HEK293T (cell line): Measurements from ENCODE around the gene CPSF7.

Source experiments
- ELF4 ChIP-seq: fragments of 450-650 bp; IDR thresholded peaks from 2 replicates; pipeline ENCODE4 v1.6.1; 2017; ENCODE audit warnings: antibody characterized with exemption
- FOXA1 ChIP-seq: fragments of 450-650 bp; IDR thresholded peaks from 2 replicates; pipeline ENCODE4 v1.6.1; 2016; ENCODE audit warnings: mild to moderate bottlenecking
- FOXK2 ChIP-seq: fragments of 450-650 bp; IDR thresholded peaks from 2 replicates; pipeline ENCODE4 v1.6.1; 2016; ENCODE audit warnings: mild to moderate bottlenecking
- FOXM1 ChIP-seq: fragments of 450-650 bp; IDR thresholded peaks from 2 replicates; pipeline ENCODE4 v1.6.1; 2017; ENCODE audit warnings: mild to moderate bottlenecking, borderline replicate concordance
- HDGF ChIP-seq: fragments of 450-650 bp; IDR thresholded peaks from 2 replicates; pipeline ENCODE4 v1.6.1; 2017; ENCODE audit warnings: antibody characterized with exemption, borderline replicate concordance
- L3MBTL2 ChIP-seq: fragments of 450-650 bp; conservative IDR thresholded peaks from 2 replicates; pipeline ENCODE4 v1.6.1; 2016; ENCODE audit warnings: mild to moderate bottlenecking
- SP1 ChIP-seq: fragments of 450-650 bp; IDR thresholded peaks from 2 replicates; pipeline ENCODE4 v1.6.1; 2017
- SUZ12 ChIP-seq: fragments of 450-650 bp; IDR thresholded peaks from 2 replicates; pipeline ENCODE4 v1.6.1; 2016; ENCODE audit warnings: mild to moderate bottlenecking
- TARDBP ChIP-seq: fragments of 450-650 bp; IDR thresholded peaks from 2 replicates; pipeline ENCODE4 v1.6.1; 2016
- ZNF384 ChIP-seq: fragments of 450-650 bp; IDR thresholded peaks from 2 replicates; pipeline ENCODE4 v1.6.1; 2016
- TF ChIP-seq, protein P1 (sequence below): fragments of 450-650 bp; IDR thresholded peaks from 2 replicates; pipeline ENCODE4 v1.6.1; 2016

DNA sequence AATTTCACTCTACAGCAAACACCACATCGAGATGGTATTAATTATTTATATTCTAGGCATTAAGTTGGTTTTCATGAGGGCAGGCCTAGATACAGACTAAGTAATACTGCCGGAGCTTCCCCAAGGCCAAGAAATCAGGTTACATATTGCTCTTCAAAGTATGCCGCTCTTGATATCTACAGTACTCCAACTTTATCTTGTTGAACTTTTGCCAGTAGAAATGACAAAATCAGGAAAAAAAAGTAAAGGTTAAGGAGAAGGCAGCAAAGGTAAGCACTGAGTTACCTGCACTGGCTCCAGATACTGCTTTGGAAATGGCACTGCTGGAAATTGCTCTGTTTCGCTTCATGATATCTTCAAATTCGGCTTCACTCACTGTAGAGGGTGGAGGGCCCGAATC lies 14.4 kb downstream of the CPSF7 start:
- TF ChIP-seq SP1 (no peak), FOXK2 (no peak), L3MBTL2 (no peak), FOXA1 (no peak), ELF4 (no peak), TARDBP (no peak), ZNF384 (no peak), FOXM1 (no peak), SUZ12 (no peak), HDGF (no peak)
- TF ChIP-seq, protein P1, sequence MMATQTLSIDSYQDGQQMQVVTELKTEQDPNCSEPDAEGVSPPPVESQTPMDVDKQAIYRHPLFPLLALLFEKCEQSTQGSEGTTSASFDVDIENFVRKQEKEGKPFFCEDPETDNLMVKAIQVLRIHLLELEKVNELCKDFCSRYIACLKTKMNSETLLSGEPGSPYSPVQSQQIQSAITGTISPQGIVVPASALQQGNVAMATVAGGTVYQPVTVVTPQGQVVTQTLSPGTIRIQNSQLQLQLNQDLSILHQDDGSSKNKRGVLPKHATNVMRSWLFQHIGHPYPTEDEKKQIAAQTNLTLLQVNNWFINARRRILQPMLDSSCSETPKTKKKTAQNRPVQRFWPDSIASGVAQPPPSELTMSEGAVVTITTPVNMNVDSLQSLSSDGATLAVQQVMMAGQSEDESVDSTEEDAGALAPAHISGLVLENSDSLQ, result no peak
